Natural killer cell (primary cell): Measurements from ENCODE around the gene YPEL1. TPM values are rescaled to one million over a fixed set of nuclear protein-coding genes. Genes with fewer than 3 reads are reported as not detected.

Source experiments
- ATAC-seq, 3 donors: fragments of 150-1000 bp in 2 of 3; fragments of 200-7000 bp in 1 of 3; cut with Tn5 transposase; 1 replicate in 1 of 3; 2 replicates in 2 of 3; pipeline ENCODE4 v1.10.0; 2021; ENCODE audit warnings: mild to moderate bottlenecking in 2 of 3, moderate library complexity in 2 of 3
- DNase-seq, 2 donors: peaks; one replicate each; pipeline versions ENCODE4 v3.0.0 to v3.0.0-alpha.2; 2013 to 2021; ENCODE audit warnings: mixed read lengths in 1 of 2
- H3K27ac ChIP-seq: one replicate; pipeline ENCODE4 v1.5.1; 2013; ENCODE audit warnings: mild to moderate bottlenecking, low read length
- H3K27me3 ChIP-seq: one replicate; pipeline ENCODE4 v1.6.1; 2013; ENCODE audit warnings: low read length; ENCODE audit not compliant: control insufficient read depth, insufficient read depth
- H3K36me3 ChIP-seq: one replicate; pipeline ENCODE4 v1.6.1; 2013; ENCODE audit warnings: low read length; ENCODE audit not compliant: control insufficient read depth, insufficient read depth
- H3K4me1 ChIP-seq: one replicate; pipeline ENCODE4 v1.6.1; 2013; ENCODE audit warnings: low read length; ENCODE audit not compliant: control insufficient read depth, insufficient read depth
- H3K4me3 ChIP-seq: one replicate; pipeline ENCODE4 v1.5.1; 2013; ENCODE audit warnings: low read length
- H3K9me3 ChIP-seq: one replicate; pipeline ENCODE4 v1.6.1; 2013; ENCODE audit warnings: low read length; ENCODE audit not compliant: control insufficient read depth, insufficient read depth
- H3K27ac Mint-ChIP-seq, 2 donors: one replicate each; pipeline ENCODE4 v1.8.0; 2022; ENCODE audit warnings: mild to moderate bottlenecking in 2 of 2, mixed read lengths in 2 of 2, moderate library complexity in 1 of 2
- H3K27me3 Mint-ChIP-seq, 2 donors: one replicate each; pipeline ENCODE4 v1.8.0; 2022; ENCODE audit warnings: low read depth in 2 of 2, mixed read lengths in 2 of 2
- H3K36me3 Mint-ChIP-seq: one replicate; pipeline ENCODE4 v1.8.0; 2022; ENCODE audit warnings: mixed read lengths
- H3K4me1 Mint-ChIP-seq, 2 donors: one replicate each; pipeline ENCODE4 v1.8.0; 2022; ENCODE audit warnings: mixed read lengths in 2 of 2
- H3K4me3 Mint-ChIP-seq: one replicate; pipeline ENCODE4 v1.8.0; 2022; ENCODE audit warnings: mild to moderate bottlenecking, moderate library complexity, mixed read lengths
- H3K9me3 Mint-ChIP-seq, 2 donors: one replicate each; pipeline ENCODE4 v1.8.0; 2022; ENCODE audit warnings: mixed read lengths in 2 of 2
- WGBS: methylation state at CpG from one replicate; pipeline ENCODE4 v1.1.7; 2013; ENCODE audit warnings: missing lambda C conversion rate; ENCODE audit not compliant: insufficient coverage; 5-methylcytosine and 5-hydroxymethylcytosine counted together
- intact Hi-C: fragments of 100-400 bp; cut with micrococcal nuclease; formaldehyde crosslinking; loops from one replicate; pipeline ENCODE4 v1.14.2; 2022
- total RNA-seq, 4 donors: library from RNA; stranded (reverse); fragments of 120-200 nt in 1 of 4; gene quantifications; one replicate each; pipeline versions ENCODE4 v1.2.3 to v1.2.4, GENCODE V29; 2013 to 2022
- TF ChIP-seq, protein P1 (sequence below): fragments of 200-600 bp; IDR thresholded peaks from one replicate; pipeline ENCODE4 v1.8.0; 2022; ENCODE audit warnings: antibody characterized with exemption

The YPEL1 gene
- total RNA-seq, 3 donors from 2014 or later (not counting 1 experiment from before 2014, with no cell fraction given): 59.9 to 86.3 (median 68.8) TPM

DNA sequence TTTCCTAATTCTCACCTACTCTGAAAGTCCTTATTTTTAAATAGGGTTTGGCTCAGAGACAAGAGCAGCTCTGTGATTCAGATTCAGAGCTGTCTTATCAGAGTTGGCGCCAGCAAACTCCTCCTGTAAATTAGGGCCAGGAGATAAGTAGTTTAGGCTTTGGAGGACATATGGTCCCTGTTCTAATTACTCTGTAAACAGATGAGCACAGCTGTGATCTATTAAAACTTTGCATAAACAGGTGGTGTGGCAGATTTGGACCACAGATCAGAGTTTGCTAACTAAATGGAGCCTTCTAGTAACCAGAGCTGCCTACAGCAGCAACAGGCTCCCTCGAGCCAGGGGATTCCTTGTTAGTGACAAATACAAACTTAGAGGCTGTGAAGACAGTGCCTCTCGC, 27.9 kb downstream of the YPEL1 start:
- no peaks in the 10 kb centered on the region for H3K27me3 Mint-ChIP-seq
- H3K9me3 ChIP-seq: no peaks in the 10 kb centered on the region
- no peaks in the 10 kb centered on the region for H3K9me3 Mint-ChIP-seq
- H3K4me1 ChIP-seq: no peaks in the 10 kb centered on the region
- H3K4me3 Mint-ChIP-seq: no peak overlapping the region
- TF ChIP-seq, protein P1, sequence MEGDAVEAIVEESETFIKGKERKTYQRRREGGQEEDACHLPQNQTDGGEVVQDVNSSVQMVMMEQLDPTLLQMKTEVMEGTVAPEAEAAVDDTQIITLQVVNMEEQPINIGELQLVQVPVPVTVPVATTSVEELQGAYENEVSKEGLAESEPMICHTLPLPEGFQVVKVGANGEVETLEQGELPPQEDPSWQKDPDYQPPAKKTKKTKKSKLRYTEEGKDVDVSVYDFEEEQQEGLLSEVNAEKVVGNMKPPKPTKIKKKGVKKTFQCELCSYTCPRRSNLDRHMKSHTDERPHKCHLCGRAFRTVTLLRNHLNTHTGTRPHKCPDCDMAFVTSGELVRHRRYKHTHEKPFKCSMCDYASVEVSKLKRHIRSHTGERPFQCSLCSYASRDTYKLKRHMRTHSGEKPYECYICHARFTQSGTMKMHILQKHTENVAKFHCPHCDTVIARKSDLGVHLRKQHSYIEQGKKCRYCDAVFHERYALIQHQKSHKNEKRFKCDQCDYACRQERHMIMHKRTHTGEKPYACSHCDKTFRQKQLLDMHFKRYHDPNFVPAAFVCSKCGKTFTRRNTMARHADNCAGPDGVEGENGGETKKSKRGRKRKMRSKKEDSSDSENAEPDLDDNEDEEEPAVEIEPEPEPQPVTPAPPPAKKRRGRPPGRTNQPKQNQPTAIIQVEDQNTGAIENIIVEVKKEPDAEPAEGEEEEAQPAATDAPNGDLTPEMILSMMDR: no peak
- H3K36me3 ChIP-seq: peaks cover 42% of the 10 kb centered on the region
- H3K4me1 Mint-ChIP-seq: peaks cover 0 to 6% of the 10 kb centered on the region in 2 donors
- no peak overlapping the region for H3K4me3 ChIP-seq
- H3K36me3 Mint-ChIP-seq: no peaks in the 10 kb centered on the region
- 90% methylated on average over 3 of the region's 3 CpGs for WGBS
- DNase-seq: no peak
- no peaks in the 10 kb centered on the region for H3K27me3 ChIP-seq
- intact Hi-C loops: no loop called here
- H3K27ac Mint-ChIP-seq: peak overlapping the region in 1 of 2 donors; percentile 11
- H3K27ac ChIP-seq: no peak overlapping the region
- no peak for ATAC-seq

DNA sequence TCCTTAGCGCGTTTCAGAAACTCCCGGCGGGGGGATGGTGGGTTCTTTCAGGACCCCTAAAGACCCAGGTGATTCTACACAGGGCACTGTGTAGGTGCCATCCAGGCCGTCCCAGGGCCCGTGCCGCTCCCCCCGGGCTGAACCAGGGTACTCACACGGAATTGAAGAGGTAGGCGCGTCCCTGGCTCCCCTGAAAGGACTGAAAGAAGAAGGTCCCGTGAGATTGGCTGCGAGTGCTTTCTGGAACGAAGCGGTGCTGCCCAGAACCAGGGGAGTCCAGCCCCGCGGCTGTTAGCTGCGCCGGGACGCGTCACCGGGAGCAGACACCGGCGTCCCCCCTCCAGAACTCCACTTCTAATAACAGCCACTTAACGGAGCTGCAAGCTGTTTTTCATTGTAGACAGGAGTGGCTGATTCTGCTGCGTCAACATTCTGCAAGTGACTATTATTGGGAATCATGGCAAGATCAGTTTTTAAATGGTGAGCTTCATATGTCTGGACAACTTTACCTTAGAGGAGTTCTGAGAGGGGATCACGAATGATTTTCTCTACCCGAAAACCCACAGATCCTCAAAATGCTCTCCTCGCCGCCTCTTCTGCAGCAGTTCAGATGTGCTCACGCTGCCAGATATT, 31.8 kb downstream of the YPEL1 start:
- peaks cover 6 to 10% of the 10 kb centered on the region in 2 donors for H3K4me1 Mint-ChIP-seq
- H3K36me3 Mint-ChIP-seq: no peaks in the 10 kb centered on the region
- H3K27me3 ChIP-seq: no peaks in the 10 kb centered on the region
- DNase-seq (no peak), ATAC-seq (no peak)
- H3K4me3 Mint-ChIP-seq: no peak overlapping the region
- H3K9me3 Mint-ChIP-seq: no peaks in the 10 kb centered on the region
- H3K27ac Mint-ChIP-seq: peak overlapping the region in 1 of 2 donors; percentile 35
- H3K9me3 ChIP-seq: no peaks in the 10 kb centered on the region
- WGBS: 97% methylated on average over 31 of the region's 31 CpGs
- no peak overlapping the region for H3K4me3 ChIP-seq
- peaks cover 59% of the 10 kb centered on the region for H3K36me3 ChIP-seq
- no peak overlapping the region for H3K27ac ChIP-seq
- intact Hi-C loops: no loop called here
- H3K27me3 Mint-ChIP-seq: no peaks in the 10 kb centered on the region
- TF ChIP-seq, protein P1: no peak
- H3K4me1 ChIP-seq: no peaks in the 10 kb centered on the region

DNA sequence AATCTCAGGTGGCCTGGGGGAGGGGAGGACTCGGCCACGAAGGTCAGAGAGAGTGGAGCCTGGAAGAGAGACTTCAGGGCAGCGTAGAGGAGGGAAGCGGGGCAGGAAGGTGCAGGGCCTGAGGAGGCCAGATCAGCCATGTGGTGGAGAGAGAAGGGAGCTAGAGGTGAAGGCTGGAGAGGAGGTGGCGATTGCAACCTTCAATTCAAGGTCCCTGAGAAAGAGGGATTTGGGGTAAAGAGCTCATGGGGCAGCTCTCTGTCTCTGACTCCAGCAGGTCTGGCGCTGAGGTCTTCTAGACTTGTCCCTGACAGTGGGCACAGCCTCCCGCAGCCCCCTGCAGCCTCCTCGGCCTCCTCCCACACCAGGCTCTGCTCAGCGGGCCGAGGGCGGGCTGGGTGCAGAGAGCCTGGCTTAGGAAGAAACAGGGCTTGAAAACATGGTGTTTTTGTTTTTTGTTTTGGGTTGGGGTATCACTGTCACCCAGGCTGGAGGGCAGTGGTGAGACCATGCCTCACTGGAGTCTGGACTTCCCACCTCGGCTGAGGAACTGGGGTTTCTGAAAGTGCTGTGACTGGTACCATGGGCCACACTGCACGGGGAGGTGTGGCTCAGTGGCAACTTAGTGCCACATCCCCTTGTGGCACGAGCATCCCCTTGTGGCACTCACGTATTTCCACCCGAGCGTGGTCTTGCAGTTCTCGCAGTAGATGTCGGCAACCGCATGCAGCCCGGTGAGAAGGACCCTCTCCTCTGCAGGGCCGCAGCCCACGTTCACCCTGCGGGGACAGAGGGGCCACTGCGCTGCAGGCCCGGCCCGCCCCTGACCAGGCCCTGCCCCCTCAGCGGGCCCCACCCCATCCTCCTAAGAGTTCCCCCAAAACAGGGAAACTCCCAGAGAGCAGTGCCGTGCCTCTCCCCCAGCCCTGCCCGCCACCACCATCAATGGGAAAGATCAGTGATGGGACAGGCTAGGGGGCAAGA, 32.6 kb downstream of the YPEL1 start:
- WGBS: 91% methylated on average over 30 of the region's 30 CpGs
- Mint-ChIP-seq H3K4me3 (no peak overlapping the region), H3K27me3 (no peaks in the 10 kb centered on the region), H3K4me1 (peaks cover 6 to 10% of the 10 kb centered on the region in 2 donors), H3K9me3 (no peaks in the 10 kb centered on the region), H3K36me3 (no peaks in the 10 kb centered on the region), H3K27ac (peak overlapping the region; percentile 56 to 69)
- DNase-seq (no peak), ATAC-seq (no peak)
- H3K9me3 ChIP-seq: no peaks in the 10 kb centered on the region
- intact Hi-C loops: no loop called here
- H3K4me3 ChIP-seq: no peak overlapping the region
- H3K27me3 ChIP-seq: no peaks in the 10 kb centered on the region
- H3K27ac ChIP-seq: no peak overlapping the region
- peaks cover 63% of the 10 kb centered on the region for H3K36me3 ChIP-seq
- TF ChIP-seq, protein P1: no peak
- H3K4me1 ChIP-seq: no peaks in the 10 kb centered on the region
